ENCODE data around the gene WTIP. TPM values are rescaled to one million over a fixed set of nuclear protein-coding genes. Genes with fewer than 3 reads are reported as not detected.

WTIP gene
- total RNA-seq, 2 donors from 2014 or later: 22.9 to 40.8 TPM

GRCh38 chr19:34497112-34497805, 15.7 kb downstream of the WTIP start:
- 90% methylated on average over 15 of the region's 15 CpGs for WGBS
- Histone ChIP-seq H3K4me3 (no peak overlapping the region), H3K27me3 (replicated peaks; ENCODE audit: insufficient read depth) (no peaks in the 10 kb centered on the region), H3K27ac (no peak overlapping the region), H3K36me3 (peaks cover 0 to 13% of the 10 kb centered on the region in 2 donors), H3K9me3 (no peaks in the 10 kb centered on the region), H3K4me1 (replicated peaks) (no peaks in the 10 kb centered on the region)
- TF ChIP-seq POLR2AphosphoS5 (IDR thresholded peaks at IDR 0.05) (no peak), POLR2A (IDR thresholded peaks at IDR 0.05) (no peak), CTCF (IDR thresholded peaks at IDR 0.05) (no peak)
- intact Hi-C loops (cut with DNase I): no loop called here
- DNase-seq (ENCODE audit: low spot score): no peak

GRCh38 chr19:34499155-34499834, 17.7 kb downstream of the WTIP start:
- 89% methylated on average over 13 of the region's 13 CpGs for WGBS
- no peak overlapping the region for H3K27ac ChIP-seq
- intact Hi-C loops (cut with DNase I): no loop called here
- H3K4me3 ChIP-seq: no peak overlapping the region
- no peaks in the 10 kb centered on the region for H3K4me1 ChIP-seq (replicated peaks)
- no peak for DNase-seq (ENCODE audit: low spot score)
- H3K27me3 ChIP-seq (replicated peaks; ENCODE audit: insufficient read depth): no peaks in the 10 kb centered on the region
- no peak for TF ChIP-seq POLR2A (IDR thresholded peaks at IDR 0.05)
- peaks cover 0 to 13% of the 10 kb centered on the region in 2 donors for H3K36me3 ChIP-seq
- H3K9me3 ChIP-seq: no peaks in the 10 kb centered on the region

GRCh38 chr19:34500656-34501120, 19.1 kb downstream of the WTIP start:
- Histone ChIP-seq H3K27ac (no peak overlapping the region), H3K4me3 (no peak overlapping the region), H3K9me3 (no peaks in the 10 kb centered on the region), H3K4me1 (replicated peaks) (no peaks in the 10 kb centered on the region), H3K27me3 (replicated peaks; ENCODE audit: insufficient read depth) (no peaks in the 10 kb centered on the region), H3K36me3 (no peaks in the 10 kb centered on the region)
- no peak for TF ChIP-seq CTCF (IDR thresholded peaks at IDR 0.05)
- no peak for TF ChIP-seq POLR2AphosphoS5 (IDR thresholded peaks at IDR 0.05)
- TF ChIP-seq POLR2A (IDR thresholded peaks at IDR 0.05): no peak
- no peak for DNase-seq (ENCODE audit: low spot score)
- WGBS: 80% methylated on average over 25 of the region's 25 CpGs
- intact Hi-C loops (cut with DNase I): loop anchor here (5.0 kb wide), 1 partner anchor 212 kb away; no protein-coding TSS in a partner anchor

- intact Hi-C loops (cut with DNase I): loop anchor here (5.0 kb wide), 1 partner anchor 211 kb away; no protein-coding TSS in a partner anchor
- H3K27ac ChIP-seq: no peak overlapping the region
These were observed 20.1 kb downstream of the WTIP start for GRCh38 chr19:34501339-34502320.

More at GRCh38 chr19:34501339-34502320, 20.1 kb downstream of the WTIP start:
- Histone ChIP-seq H3K4me3 (no peak overlapping the region), H3K36me3 (no peaks in the 10 kb centered on the region), H3K9me3 (no peaks in the 10 kb centered on the region), H3K27me3 (replicated peaks; ENCODE audit: insufficient read depth) (no peaks in the 10 kb centered on the region), H3K4me1 (replicated peaks) (no peaks in the 10 kb centered on the region)
- peak; percentile 86 for DNase-seq (ENCODE audit: low spot score)
- peak; percentile 69 for TF ChIP-seq POLR2AphosphoS5 (IDR thresholded peaks at IDR 0.05)
- no peak for TF ChIP-seq POLR2A (IDR thresholded peaks at IDR 0.05)
- TF ChIP-seq CTCF (IDR thresholded peaks at IDR 0.05): peak; percentile 92 to 99 (median 98)
- WGBS: 46% methylated on average over 40 of the region's 40 CpGs
